AG04450 (cell line): ENCODE measurements around the gene PRKG1. TPM values are rescaled to one million over a fixed set of nuclear protein-coding genes. Genes with fewer than 3 reads are reported as not detected.

Experiments used
- CTCF ChIA-PET: fragments of 300-600, 350-600 bp; formaldehyde crosslinking; extraction: SDS; loops from one replicate; lab custom pipeline; 2022; ENCODE audit warnings: antibody characterized with exemption, inconsistent platforms; lab: Charles Lee
- POLR2A ChIA-PET: fragments of 350-600 bp; formaldehyde crosslinking; extraction: SDS; loops from one replicate; lab custom pipeline; 2021; ENCODE audit warnings: antibody characterized with exemption, inconsistent platforms; lab: Yijun Ruan, JAX
- DNase-seq: peaks from one replicate; pipeline ENCODE4 v3.0.0-alpha.2; 2011; ENCODE audit warnings: low read depth, low spot score
- H3K27ac ChIP-seq: one replicate; pipeline ENCODE4 v1.5.1; 2012; ENCODE audit warnings: low read depth, low read length, control low read depth
- H3K27me3 ChIP-seq: one replicate; pipeline ENCODE4 v1.6.0; 2012; ENCODE audit warnings: low read length; ENCODE audit not compliant: control insufficient read depth, insufficient read depth
- H3K4me3 ChIP-seq: 2 replicates; pipeline ENCODE4 v1.5.1; 2011; ENCODE audit warnings: mild to moderate bottlenecking, low read depth, low read length, control low read depth
- H3K9me3 ChIP-seq: 2 replicates; pipeline ENCODE4 v1.5.1; 2012; ENCODE audit warnings: low read length; ENCODE audit not compliant: control insufficient read depth, insufficient read depth
- polyA plus RNA-seq: library from polyadenylated mRNA; depleted of rRNA; stranded (reverse); fragments of >200 nt; gene quantifications from 2 replicates; pipeline ENCODE4 v1.2.3, GENCODE V29; 2011
- TF ChIP-seq, protein P1 (sequence below): IDR thresholded peaks from 2 replicates; pipeline ENCODE4 v1.5.1; 2011; ENCODE audit warnings: low read depth, low read length, control low read depth, inconsistent platforms

The PRKG1 gene
- polyA plus RNA-seq, 1 experiment: 19.0 TPM

GRCh38 chr10:51800725-51801424 is 726.6 kb downstream of the PRKG1 start:
- ChIA-PET CTCF (no interaction called here), POLR2A (no interaction called here)
- Histone ChIP-seq H3K4me3 (no peak overlapping the region), H3K9me3 (no peaks in the 10 kb centered on the region), H3K27me3 (no peaks in the 10 kb centered on the region), H3K27ac (no peak overlapping the region)
- TF ChIP-seq, protein P1, sequence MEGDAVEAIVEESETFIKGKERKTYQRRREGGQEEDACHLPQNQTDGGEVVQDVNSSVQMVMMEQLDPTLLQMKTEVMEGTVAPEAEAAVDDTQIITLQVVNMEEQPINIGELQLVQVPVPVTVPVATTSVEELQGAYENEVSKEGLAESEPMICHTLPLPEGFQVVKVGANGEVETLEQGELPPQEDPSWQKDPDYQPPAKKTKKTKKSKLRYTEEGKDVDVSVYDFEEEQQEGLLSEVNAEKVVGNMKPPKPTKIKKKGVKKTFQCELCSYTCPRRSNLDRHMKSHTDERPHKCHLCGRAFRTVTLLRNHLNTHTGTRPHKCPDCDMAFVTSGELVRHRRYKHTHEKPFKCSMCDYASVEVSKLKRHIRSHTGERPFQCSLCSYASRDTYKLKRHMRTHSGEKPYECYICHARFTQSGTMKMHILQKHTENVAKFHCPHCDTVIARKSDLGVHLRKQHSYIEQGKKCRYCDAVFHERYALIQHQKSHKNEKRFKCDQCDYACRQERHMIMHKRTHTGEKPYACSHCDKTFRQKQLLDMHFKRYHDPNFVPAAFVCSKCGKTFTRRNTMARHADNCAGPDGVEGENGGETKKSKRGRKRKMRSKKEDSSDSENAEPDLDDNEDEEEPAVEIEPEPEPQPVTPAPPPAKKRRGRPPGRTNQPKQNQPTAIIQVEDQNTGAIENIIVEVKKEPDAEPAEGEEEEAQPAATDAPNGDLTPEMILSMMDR: no peak
- no peak for DNase-seq

DNA sequence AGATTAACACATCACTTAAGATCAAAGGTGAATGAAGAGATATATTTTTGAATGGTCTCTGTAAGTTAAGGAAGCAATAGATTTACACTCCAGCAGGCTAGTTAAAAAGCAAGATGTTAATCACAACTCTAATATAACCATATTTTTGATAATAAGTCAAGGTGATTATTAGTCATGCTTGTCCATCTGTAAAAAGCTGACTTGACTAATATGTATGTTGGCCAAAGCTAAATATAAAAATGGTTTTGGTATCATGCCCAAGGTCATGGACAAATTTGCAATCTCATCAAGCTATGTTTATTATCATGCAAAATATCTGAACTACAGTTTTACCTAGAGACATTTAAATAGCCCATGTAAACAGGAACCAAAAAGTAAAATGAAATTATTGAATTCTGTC is 727.7 kb downstream of the PRKG1 start:
- Histone ChIP-seq H3K9me3 (no peaks in the 10 kb centered on the region), H3K27ac (no peak overlapping the region), H3K4me3 (no peak overlapping the region), H3K27me3 (no peaks in the 10 kb centered on the region)
- DNase-seq: no peak
- CTCF ChIA-PET: no interaction called here
- POLR2A ChIA-PET: no interaction called here
- TF ChIP-seq, protein P1: no peak

GRCh38 chr10:51804866-51805265 is 730.6 kb downstream of the PRKG1 start:
- ChIA-PET POLR2A (no interaction called here), CTCF (interaction anchor here (1.3 kb wide), 1 partner anchor 741 kb away, joined by 5 read pairs; no protein-coding TSS in a partner anchor)
- no peak overlapping the region for H3K27ac ChIP-seq
- DNase-seq: peak; percentile 7
- H3K27me3 ChIP-seq: no peaks in the 10 kb centered on the region
- H3K4me3 ChIP-seq: no peak overlapping the region
- TF ChIP-seq, protein P1: no peak
- no peaks in the 10 kb centered on the region for H3K9me3 ChIP-seq

- Histone ChIP-seq H3K27me3 (no peaks in the 10 kb centered on the region), H3K4me3 (no peak overlapping the region), H3K9me3 (no peaks in the 10 kb centered on the region), H3K27ac (no peak overlapping the region)
- ChIA-PET CTCF (no interaction called here), POLR2A (interaction anchor here (0.6 kb wide), 1 partner anchor 101 kb away, joined by 6 read pairs; no protein-coding TSS in a partner anchor)
- DNase-seq: no peak
- TF ChIP-seq, protein P1: no peak
Measured at GRCh38 chr10:51806079-51806835, 732.0 kb downstream of the PRKG1 start.

DNA sequence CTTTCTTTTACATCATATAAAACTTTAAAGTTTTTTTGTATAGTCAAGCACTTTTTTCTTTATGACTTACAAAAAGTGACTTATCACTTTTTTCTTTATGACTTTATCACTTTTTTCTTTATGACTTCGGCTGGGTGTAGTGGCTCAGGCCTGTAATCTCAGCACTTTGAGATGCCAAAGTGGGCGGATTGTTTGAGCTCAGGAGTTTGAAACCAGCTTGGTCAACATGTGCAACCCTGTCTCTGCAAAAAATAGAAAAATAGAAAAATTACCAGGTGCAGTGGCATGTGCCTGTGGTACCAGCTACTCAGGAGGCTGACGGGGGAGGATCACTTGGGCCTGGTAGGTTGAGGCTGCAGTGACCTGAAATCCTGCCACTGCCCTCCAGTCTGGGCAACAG is 733.9 kb downstream of the PRKG1 start:
- DNase-seq: no peak
- no peak overlapping the region for H3K27ac ChIP-seq
- H3K27me3 ChIP-seq: no peaks in the 10 kb centered on the region
- H3K9me3 ChIP-seq: no peaks in the 10 kb centered on the region
- TF ChIP-seq, protein P1: no peak
- ChIA-PET CTCF (no interaction called here), POLR2A (no interaction called here)
- no peak overlapping the region for H3K4me3 ChIP-seq
